IMR-90 (cell line): ENCODE data around the gene CAMKMT. TPM values are rescaled to one million over a fixed set of nuclear protein-coding genes. Genes with fewer than 3 reads are reported as not detected.

ENCODE experiments used
- ATAC-seq: fragments of 200-7000 bp; cut with Tn5 transposase; 2 replicates; pipeline ENCODE4 v1.9.1; 2020; ENCODE audit warnings: low read depth, mild to moderate bottlenecking, moderate library complexity
- BruUV-seq: library from RNA; stranded (reverse); fragments of 400-500 nt; replicated peaks from 2 replicates; lab custom pipeline; 2021; lab: Mats Ljungman, UMichigan
- CTCF ChIA-PET: fragments of 300-600 bp; formaldehyde crosslinking; extraction: SDS; loops from one replicate; lab custom pipeline; 2021; ENCODE audit warnings: antibody characterized with exemption; lab: Yijun Ruan, JAX
- POLR2A ChIA-PET: fragments of 300-600 bp; sonication (Branson Sonifier 250); formaldehyde crosslinking; loops from one replicate; lab custom pipeline; 2022; ENCODE audit warnings: antibody characterized with exemption; ENCODE audit not compliant: unreplicated experiment; lab: Charles Lee
- DNase-seq: peaks from one replicate; pipeline ENCODE4 v3.0.0; 2013
- H2AFZ ChIP-seq: replicated peaks from 2 replicates; pipeline ENCODE3; 2013; ENCODE audit warnings: low read length, mild to moderate bottlenecking; ENCODE audit not compliant: poor library complexity
- H2AK5ac ChIP-seq: 2 replicates; pipeline ENCODE4 v1.6.1; 2013; ENCODE audit warnings: low read depth, low read length, inconsistent platforms
- H2AK9ac ChIP-seq: replicated peaks from 2 replicates; pipeline ENCODE3; 2013; ENCODE audit warnings: mild to moderate bottlenecking, low read depth, low read length, moderate library complexity; ENCODE audit not compliant: poor library complexity
- H2BK120ac ChIP-seq: 2 replicates; pipeline ENCODE4 v1.6.1; 2013; ENCODE audit warnings: low read depth, low read length, inconsistent platforms
- H2BK15ac ChIP-seq: 3 replicates; pipeline ENCODE4 v1.6.1; 2013; ENCODE audit warnings: low read depth, low read length, inconsistent platforms
- H2BK20ac ChIP-seq: 2 replicates; pipeline ENCODE4 v1.6.1; 2013; ENCODE audit warnings: low read depth, mild to moderate bottlenecking, inconsistent platforms, low read length, moderate library complexity
- H2BK5ac ChIP-seq: 2 replicates; pipeline ENCODE4 v1.6.1; 2013; ENCODE audit warnings: mild to moderate bottlenecking, low read depth, low read length, inconsistent platforms; ENCODE audit not compliant: poor library complexity, severe bottlenecking
- H3K14ac ChIP-seq: replicated peaks from 2 replicates; pipeline ENCODE4 v1.6.1; 2013; ENCODE audit warnings: low read depth, low read length, inconsistent platforms
- H3K18ac ChIP-seq: 2 replicates; pipeline ENCODE4 v1.6.1; 2013; ENCODE audit warnings: low read depth, low read length, control low read depth
- H3K23ac ChIP-seq: 2 replicates; pipeline ENCODE4 v1.6.1; 2013; ENCODE audit warnings: low read depth, low read length, inconsistent platforms
- H3K27ac ChIP-seq: 2 replicates; pipeline ENCODE4 v1.5.1; 2013; ENCODE audit warnings: mild to moderate bottlenecking, control low read depth, low read length; ENCODE audit not compliant: insufficient read depth
- H3K27me3 ChIP-seq: 2 replicates; pipeline ENCODE4 v1.6.1; 2013; ENCODE audit warnings: low read length; ENCODE audit not compliant: control insufficient read depth, insufficient read depth
- H3K36me3 ChIP-seq: 2 replicates; pipeline ENCODE4 v1.6.1; 2013; ENCODE audit warnings: low read length, mixed read lengths; ENCODE audit not compliant: control insufficient read depth, insufficient read depth
- H3K4ac ChIP-seq: 2 replicates; pipeline ENCODE4 v1.6.1; 2013; ENCODE audit warnings: low read depth, low read length, inconsistent platforms
- H3K4me1 ChIP-seq: 2 replicates; pipeline ENCODE4 v1.6.1; 2013; ENCODE audit warnings: low read length, mixed read lengths; ENCODE audit not compliant: control insufficient read depth, insufficient read depth
- H3K4me2 ChIP-seq: 2 replicates; pipeline ENCODE4 v1.6.1; 2013; ENCODE audit warnings: low read depth, mild to moderate bottlenecking, control low read depth, low read length, moderate library complexity
- H3K4me3 ChIP-seq: 2 replicates; pipeline ENCODE4 v1.5.1; 2013; ENCODE audit warnings: low read depth, mild to moderate bottlenecking, control low read depth, low read length, moderate library complexity; ENCODE audit not compliant: insufficient read depth
- H3K56ac ChIP-seq: 2 replicates; pipeline ENCODE4 v1.6.1; 2013; ENCODE audit warnings: low read length, inconsistent platforms; ENCODE audit not compliant: insufficient read depth; ENCODE audit errors: extremely low read depth
- H3K79me1 ChIP-seq, 2 experiments: 2 replicates each; pipeline ENCODE4 v1.6.1; 2013; ENCODE audit warnings: low read length in 2 of 2, inconsistent platforms in 1 of 2, low read depth in 1 of 2
- H3K9ac ChIP-seq: 2 replicates; pipeline ENCODE4 v1.6.1; 2013; ENCODE audit warnings: low read depth, low read length, control low read depth
- H3K9me1 ChIP-seq: 2 replicates; pipeline ENCODE4 v1.6.1; 2013; ENCODE audit warnings: low read length, inconsistent platforms; ENCODE audit not compliant: insufficient read depth
- H3K9me3 ChIP-seq: 2 replicates; pipeline ENCODE4 v1.6.1; 2013; ENCODE audit warnings: low read length; ENCODE audit not compliant: control insufficient read depth, insufficient read depth
- H4K20me1 ChIP-seq: 2 replicates; pipeline ENCODE4 v1.6.1; 2013; ENCODE audit warnings: low read length, inconsistent platforms; ENCODE audit not compliant: insufficient read depth
- H4K5ac ChIP-seq: 2 replicates; pipeline ENCODE4 v1.6.1; 2013; ENCODE audit warnings: mild to moderate bottlenecking, low read depth, low read length, control low read depth
- H4K8ac ChIP-seq, 2 experiments: 2 replicates each; pipeline ENCODE4 v1.6.1; 2013; ENCODE audit warnings: low read depth in 2 of 2, low read length in 2 of 2, control low read depth in 1 of 2, inconsistent platforms in 1 of 2
- H4K91ac ChIP-seq: 2 replicates; pipeline ENCODE4 v1.6.1; 2013; ENCODE audit warnings: low read depth, low read length, inconsistent platforms; ENCODE audit not compliant: insufficient read depth
- BHLHE40 ChIP-seq: fragments of 150-350 bp; IDR thresholded peaks from 2 replicates; pipeline ENCODE4 v1.6.1; 2016; ENCODE audit warnings: mild to moderate bottlenecking, low read depth, low read length
- MAZ ChIP-seq: IDR thresholded peaks from 2 replicates; pipeline ENCODE4 v1.6.1; 2012; ENCODE audit warnings: low read depth, mild to moderate bottlenecking, low read length, improper control_type of control experiment, moderate library complexity, borderline replicate concordance
- POLR2A ChIP-seq: IDR thresholded peaks from 2 replicates; pipeline ENCODE4 v1.6.1; 2012; ENCODE audit warnings: mild to moderate bottlenecking, low read depth, low read length
- RFX5 ChIP-seq: IDR thresholded peaks from 2 replicates; pipeline ENCODE4 v1.8.0; 2012; ENCODE audit warnings: low read depth, mild to moderate bottlenecking, low read length, moderate library complexity
- USF2 ChIP-seq: fragments of 150-350 bp; IDR thresholded peaks from 2 replicates; pipeline ENCODE4 v1.6.1; 2017; ENCODE audit warnings: mild to moderate bottlenecking, antibody characterized with exemption, low read length, low read depth
- WGBS, 2 experiments: methylation state at CpG; one replicate each; pipeline versions ENCODE4 v1.1.5 to v1.1.7; 2013; ENCODE audit warnings: missing lambda C conversion rate in 2 of 2; ENCODE audit not compliant: insufficient read length in 1 of 2; ENCODE audit errors: extremely low coverage in 2 of 2; 5-methylcytosine and 5-hydroxymethylcytosine counted together
- dilution Hi-C: fragments of 300-500 bp; cut with HindIII; formaldehyde crosslinking; loops from one replicate; pipeline ENCODE4 v1.14.3; 2018; ENCODE audit warnings: low sequenced_read_pairs; ENCODE audit not compliant: unreplicated experiment
- in situ Hi-C: fragments of 300-500 bp; cut with MboI; formaldehyde crosslinking; loops from 3 replicates; pipeline ENCODE4 v1.14.3; 2019; ENCODE audit warnings: low sequenced_read_pairs, inconsistent platforms, mixed read lengths
- intact Hi-C: fragments of 100-400 bp; cut with micrococcal nuclease; formaldehyde crosslinking; loops from 2 replicates; pipeline ENCODE4 v1.10.0; 2022
- polyA plus RNA-seq, 3 experiments: library from polyadenylated mRNA; depleted of rRNA; stranded (reverse); fragments of >200 nt; gene quantifications; 2 replicates each; pipeline ENCODE4 v1.2.3, GENCODE V29; 2012; ENCODE audit warnings: low replicate concordance in 1 of 3
- total RNA-seq: library from RNA; depleted of rRNA; stranded (reverse); fragments of >200 nt; gene quantifications from 2 replicates; pipeline ENCODE4 v1.2.3, GENCODE V29; 2012

Gene CAMKMT
- total and polyA plus RNA-seq, 2 of the 4 experiments (the other 2 are of a cell fraction): 4.4 to 6.8 TPM

- H2BK5ac ChIP-seq: no peak overlapping the region
- WGBS, 2 experiments: no CpG with 5 or more reads among the region's 4 CpGs
- no peak overlapping the region for H2BK120ac ChIP-seq
- no peak overlapping the region for H3K27ac ChIP-seq
- no peak overlapping the region for H3K56ac ChIP-seq
- DNase-seq (no peak), ATAC-seq (no peak)
- H4K20me1 ChIP-seq: no peaks in the 10 kb centered on the region
- in situ Hi-C loops (no loop called here), dilution Hi-C loops (no loop called here), intact Hi-C loops (no loop called here)
- no peak overlapping the region for H4K5ac ChIP-seq
- ChIA-PET CTCF (no interaction called here), POLR2A (no interaction called here)
- no peaks in the 10 kb centered on the region for H3K79me1 ChIP-seq
- no peak overlapping the region for H2AK5ac ChIP-seq
- no peak overlapping the region for H4K8ac ChIP-seq
- H3K36me3 ChIP-seq: no peaks in the 10 kb centered on the region
- no peak overlapping the region for H2BK15ac ChIP-seq
- no TSS peak for BruUV-seq
- no peak overlapping the region for H3K4me3 ChIP-seq
- H3K9me1 ChIP-seq: no peaks in the 10 kb centered on the region
- H3K4me1 ChIP-seq: no peaks in the 10 kb centered on the region
- no peak overlapping the region for H3K23ac ChIP-seq
- TF ChIP-seq MAZ: no peak
- no peak for TF ChIP-seq RFX5
- TF ChIP-seq POLR2A: no peak
- no peak for TF ChIP-seq BHLHE40
- no peak for TF ChIP-seq USF2
- H2BK20ac ChIP-seq: no peak overlapping the region
- no peaks in the 10 kb centered on the region for H3K9me3 ChIP-seq
- no peak overlapping the region for H2AFZ ChIP-seq
- H3K18ac ChIP-seq: no peak overlapping the region
- no peak overlapping the region for H2AK9ac ChIP-seq
- no peak overlapping the region for H3K14ac ChIP-seq
- H3K9ac ChIP-seq: no peak overlapping the region
- H3K4me2 ChIP-seq: no peak overlapping the region
- no peak overlapping the region for H4K91ac ChIP-seq
- peaks cover 2% of the 10 kb centered on the region; the same call in 1 of the 2 replicates for H3K27me3 ChIP-seq
- H3K4ac ChIP-seq: no peak overlapping the region
Measured at GRCh38 chr2:44745922-44746766, 384.4 kb downstream of the CAMKMT start.
